Measurements from ENCODE around the gene KLHDC7A. TPM values are rescaled to one million over a fixed set of nuclear protein-coding genes. Genes with fewer than 3 reads are reported as not detected.

Gene KLHDC7A
- total RNA-seq, 1 experiment from 2014 or later = not detected

DNA sequence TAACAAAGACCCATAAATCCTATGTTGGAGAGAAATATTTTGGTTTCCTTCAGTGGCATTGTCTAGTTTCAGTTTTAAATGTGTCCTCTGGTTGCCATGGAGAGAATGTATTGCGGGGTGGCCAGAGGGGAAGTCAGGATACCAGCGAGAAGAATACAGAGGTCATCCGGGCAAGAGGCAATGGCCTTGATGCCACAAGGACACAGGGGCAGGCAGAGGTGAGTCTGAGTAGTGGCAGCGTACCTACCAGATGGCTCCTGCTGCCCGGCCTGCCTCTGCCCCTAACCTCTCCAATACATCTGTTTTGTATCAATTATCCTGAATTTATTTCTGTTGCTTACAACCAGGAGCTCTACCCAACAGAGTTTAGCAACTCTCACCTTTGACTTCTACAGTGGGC lies 14.9 kb downstream of the KLHDC7A start:
- Histone ChIP-seq H3K4me1 (ENCODE audit: insufficient read depth, low read length, poor library complexity, severe bottlenecking) (no peaks in the 10 kb centered on the region), H3K9me3 (ENCODE audit: low read depth, low read length, poor library complexity, severe bottlenecking) (no peaks in the 10 kb centered on the region), H3K36me3 (ENCODE audit: insufficient read depth, low read length, poor library complexity, severe bottlenecking) (no peaks in the 10 kb centered on the region), H3K27ac (ENCODE audit: low read depth, low read length, poor library complexity, severe bottlenecking) (no peak overlapping the region), H3K4me3 (ENCODE audit: low read depth, low read length, poor library complexity, severe bottlenecking) (no peak overlapping the region), H3K27me3 (replicated peaks; ENCODE audit: insufficient read depth, low read depth, low read length, poor library complexity) (peaks cover 4% of the 10 kb centered on the region)
- POLR2A ChIA-PET (ENCODE audit: low non-redundant PET) = no interaction called here
- intact Hi-C loops (cut with micrococcal nuclease; ENCODE audit: unreplicated experiment) = no loop called here
- BruUV-seq (replicated peaks) = no TSS peak
- CTCF ChIA-PET = no interaction called here
- no peak for DNase-seq (ENCODE audit: low spot score)
- TF ChIP-seq, protein P1, sequence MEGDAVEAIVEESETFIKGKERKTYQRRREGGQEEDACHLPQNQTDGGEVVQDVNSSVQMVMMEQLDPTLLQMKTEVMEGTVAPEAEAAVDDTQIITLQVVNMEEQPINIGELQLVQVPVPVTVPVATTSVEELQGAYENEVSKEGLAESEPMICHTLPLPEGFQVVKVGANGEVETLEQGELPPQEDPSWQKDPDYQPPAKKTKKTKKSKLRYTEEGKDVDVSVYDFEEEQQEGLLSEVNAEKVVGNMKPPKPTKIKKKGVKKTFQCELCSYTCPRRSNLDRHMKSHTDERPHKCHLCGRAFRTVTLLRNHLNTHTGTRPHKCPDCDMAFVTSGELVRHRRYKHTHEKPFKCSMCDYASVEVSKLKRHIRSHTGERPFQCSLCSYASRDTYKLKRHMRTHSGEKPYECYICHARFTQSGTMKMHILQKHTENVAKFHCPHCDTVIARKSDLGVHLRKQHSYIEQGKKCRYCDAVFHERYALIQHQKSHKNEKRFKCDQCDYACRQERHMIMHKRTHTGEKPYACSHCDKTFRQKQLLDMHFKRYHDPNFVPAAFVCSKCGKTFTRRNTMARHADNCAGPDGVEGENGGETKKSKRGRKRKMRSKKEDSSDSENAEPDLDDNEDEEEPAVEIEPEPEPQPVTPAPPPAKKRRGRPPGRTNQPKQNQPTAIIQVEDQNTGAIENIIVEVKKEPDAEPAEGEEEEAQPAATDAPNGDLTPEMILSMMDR (conservative IDR thresholded peaks at IDR 0.05; ENCODE audit: low read depth, low read length) = no peak
- no peak for TF ChIP-seq EZH2 (IDR thresholded peaks at IDR 0.05; ENCODE audit: borderline replicate concordance, low read depth, low read length, poor library complexity, severe bottlenecking)

DNA sequence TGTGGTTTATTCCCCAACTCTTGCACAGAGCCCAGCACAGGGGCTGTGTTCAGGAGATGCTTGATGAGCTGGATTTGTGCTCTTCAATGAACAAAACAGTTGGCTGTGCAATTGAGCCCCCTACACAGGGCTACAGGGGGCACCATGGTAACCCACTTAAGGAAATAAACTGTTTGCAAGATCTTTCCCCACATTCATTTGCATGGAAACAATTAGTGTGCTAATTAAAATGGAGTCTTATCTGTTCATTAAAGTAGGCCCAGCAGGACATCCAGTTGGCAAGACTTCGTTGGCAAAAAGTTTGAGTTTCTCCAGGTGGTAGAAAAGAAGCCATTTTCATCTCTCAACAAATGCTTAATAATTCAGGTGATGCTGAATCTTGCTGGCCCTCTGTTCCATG lies 15.3 kb downstream of the KLHDC7A start:
- BruUV-seq (replicated peaks) = no TSS peak

DNA sequence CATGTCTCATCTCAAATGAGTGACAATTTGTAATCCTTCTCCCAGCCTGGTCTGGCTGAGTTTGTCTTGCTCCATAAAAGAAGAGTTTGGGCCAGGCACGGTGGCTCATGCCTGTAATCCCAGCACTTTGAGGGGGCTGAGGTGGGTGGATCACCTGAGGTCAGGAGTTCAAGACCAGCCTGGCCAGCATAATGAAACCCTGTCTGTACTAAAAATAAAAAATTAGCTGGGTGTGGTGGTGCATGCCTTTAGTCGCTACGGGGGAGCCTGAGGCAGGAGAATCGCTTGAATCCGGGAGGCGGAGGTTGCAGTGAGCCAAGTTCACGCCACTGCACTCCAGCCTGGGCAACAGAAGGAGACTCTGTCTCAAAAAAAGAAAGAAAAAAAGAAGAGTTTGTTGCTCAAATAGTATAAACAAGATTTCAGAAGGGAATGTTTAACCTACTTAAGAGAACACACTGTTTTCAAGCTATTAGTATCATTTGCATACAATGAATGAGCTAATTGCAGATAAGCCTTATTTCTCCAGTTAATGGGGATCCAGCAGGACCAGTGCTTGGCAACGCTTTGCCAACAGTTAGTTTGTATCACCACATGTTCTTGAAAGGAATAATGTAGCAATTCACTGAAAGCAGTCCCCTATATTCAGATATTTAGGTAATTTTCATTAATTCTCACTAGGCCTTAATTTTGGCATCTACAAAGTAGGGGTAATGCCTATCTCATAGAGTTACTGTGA lies 15.9 kb downstream of the KLHDC7A start:
- no peak overlapping the region for H3K4me3 ChIP-seq (ENCODE audit: low read depth, low read length, poor library complexity, severe bottlenecking)
- CTCF ChIA-PET = no interaction called here
- H3K27ac ChIP-seq (ENCODE audit: low read depth, low read length, poor library complexity, severe bottlenecking) = no peak overlapping the region
- no peaks in the 10 kb centered on the region for H3K9me3 ChIP-seq (ENCODE audit: low read depth, low read length, poor library complexity, severe bottlenecking)
- TF ChIP-seq EZH2 (IDR thresholded peaks at IDR 0.05; ENCODE audit: borderline replicate concordance, low read depth, low read length, poor library complexity, severe bottlenecking) = no peak
- no peaks in the 10 kb centered on the region for H3K4me1 ChIP-seq (ENCODE audit: insufficient read depth, low read length, poor library complexity, severe bottlenecking)
- intact Hi-C loops (cut with micrococcal nuclease; ENCODE audit: unreplicated experiment) = no loop called here
- no peaks in the 10 kb centered on the region for H3K27me3 ChIP-seq (replicated peaks; ENCODE audit: insufficient read depth, low read depth, low read length, poor library complexity)
- POLR2A ChIA-PET (ENCODE audit: low non-redundant PET) = no interaction called here
- DNase-seq (ENCODE audit: low spot score) = no peak
- no peaks in the 10 kb centered on the region for H3K36me3 ChIP-seq (ENCODE audit: insufficient read depth, low read length, poor library complexity, severe bottlenecking)
- no TSS peak for BruUV-seq (replicated peaks)

More for the DNA sequence above, 15.3 kb downstream of the KLHDC7A start:
- H3K36me3 ChIP-seq (ENCODE audit: insufficient read depth, low read length, poor library complexity, severe bottlenecking) = no peaks in the 10 kb centered on the region
- no peaks in the 10 kb centered on the region for H3K4me1 ChIP-seq (ENCODE audit: insufficient read depth, low read length, poor library complexity, severe bottlenecking)
- H3K27ac ChIP-seq (ENCODE audit: low read depth, low read length, poor library complexity, severe bottlenecking) = no peak overlapping the region
- CTCF ChIA-PET = no interaction called here
- POLR2A ChIA-PET (ENCODE audit: low non-redundant PET) = no interaction called here
- H3K27me3 ChIP-seq (replicated peaks; ENCODE audit: insufficient read depth, low read depth, low read length, poor library complexity) = peaks cover 3% of the 10 kb centered on the region
- no peaks in the 10 kb centered on the region for H3K9me3 ChIP-seq (ENCODE audit: low read depth, low read length, poor library complexity, severe bottlenecking)
- no peak for DNase-seq (ENCODE audit: low spot score)
- no peak overlapping the region for H3K4me3 ChIP-seq (ENCODE audit: low read depth, low read length, poor library complexity, severe bottlenecking)
- intact Hi-C loops (cut with micrococcal nuclease; ENCODE audit: unreplicated experiment) = no loop called here
- TF ChIP-seq, protein P1 (conservative IDR thresholded peaks at IDR 0.05; ENCODE audit: low read depth, low read length) = no peak
- TF ChIP-seq EZH2 (IDR thresholded peaks at IDR 0.05; ENCODE audit: borderline replicate concordance, low read depth, low read length, poor library complexity, severe bottlenecking) = no peak

DNA sequence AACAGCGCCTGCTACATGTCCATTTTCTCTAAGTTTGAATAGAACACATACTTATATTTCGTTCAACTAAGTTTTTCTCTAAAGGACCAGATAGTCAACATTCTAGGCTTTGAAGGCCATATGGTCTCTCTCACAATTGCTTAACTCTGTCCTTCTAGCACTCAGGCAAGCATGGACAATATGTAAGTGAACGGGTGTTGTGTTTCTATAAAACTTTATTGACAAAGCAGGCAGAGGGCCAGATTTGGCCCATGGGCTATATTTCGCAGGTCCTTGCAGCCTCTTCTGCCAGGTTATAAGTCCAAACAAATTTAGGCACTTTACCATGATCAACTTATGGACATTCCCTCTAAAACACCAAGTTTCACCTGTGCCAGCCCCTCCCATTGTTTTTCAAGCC lies 21.1 kb downstream of the KLHDC7A start:
- TF ChIP-seq, protein P1 (conservative IDR thresholded peaks at IDR 0.05; ENCODE audit: low read depth, low read length) = no peak
- no peak for TF ChIP-seq EZH2 (IDR thresholded peaks at IDR 0.05; ENCODE audit: borderline replicate concordance, low read depth, low read length, poor library complexity, severe bottlenecking)
- H3K9me3 ChIP-seq (ENCODE audit: low read depth, low read length, poor library complexity, severe bottlenecking) = no peaks in the 10 kb centered on the region
- H3K36me3 ChIP-seq (ENCODE audit: insufficient read depth, low read length, poor library complexity, severe bottlenecking) = no peaks in the 10 kb centered on the region
- POLR2A ChIA-PET (ENCODE audit: low non-redundant PET) = no interaction called here
- H3K27ac ChIP-seq (ENCODE audit: low read depth, low read length, poor library complexity, severe bottlenecking) = no peak overlapping the region
- no peak for DNase-seq (ENCODE audit: low spot score)
- no TSS peak for BruUV-seq (replicated peaks)
- intact Hi-C loops (cut with micrococcal nuclease; ENCODE audit: unreplicated experiment) = no loop called here
- CTCF ChIA-PET = no interaction called here
- H3K27me3 ChIP-seq (replicated peaks; ENCODE audit: insufficient read depth, low read depth, low read length, poor library complexity) = no peaks in the 10 kb centered on the region
- H3K4me1 ChIP-seq (ENCODE audit: insufficient read depth, low read length, poor library complexity, severe bottlenecking) = no peaks in the 10 kb centered on the region
- no peak overlapping the region for H3K4me3 ChIP-seq (ENCODE audit: low read depth, low read length, poor library complexity, severe bottlenecking)

All from A673 (cell line).